ENCODE results near the gene KMT2C.
"Not testable (repeated sequence)": the region's sequence is repeated elsewhere in the genome, so short reads cannot be mapped to it uniquely, and the experiment has no call there.

KMT2C gene

DNA sequence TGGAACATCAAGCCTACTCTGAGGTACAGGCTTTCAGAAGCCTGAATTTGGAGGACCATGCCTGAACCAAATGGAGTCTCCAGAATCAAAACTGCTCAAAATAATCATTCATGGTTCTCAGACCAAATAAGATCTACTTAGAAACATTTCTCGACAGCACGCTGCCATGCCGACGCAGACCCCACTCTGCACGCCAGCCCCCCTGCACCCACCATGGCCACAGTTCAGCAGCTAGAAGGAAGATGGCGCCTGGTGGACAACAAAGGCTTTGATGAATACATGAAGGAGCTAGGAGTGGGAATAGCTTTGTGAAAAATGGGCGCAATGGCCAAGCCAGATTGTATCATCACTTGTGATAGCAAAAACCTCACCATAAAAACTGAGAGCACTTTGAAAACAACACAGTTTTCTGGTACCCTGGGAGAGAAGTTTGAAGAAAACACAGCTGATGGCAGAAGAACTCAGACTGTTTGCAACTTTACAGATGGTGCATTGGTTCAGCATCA lies 6.6 kb upstream of the KMT2C start (continued):
- TF ChIP-seq ZNF223 (tag by site-specific recombination; IDR thresholded peaks at IDR 0.05) (no peak), ZNF202 (tag by site-specific recombination; IDR thresholded peaks at IDR 0.05; ENCODE audit: borderline replicate concordance) (no peak), EGR2 (tag by site-specific recombination; IDR thresholded peaks at IDR 0.05; ENCODE audit: low read depth) (no peak), ZNF394 (tag by site-specific recombination; IDR thresholded peaks at IDR 0.05; ENCODE audit: borderline replicate concordance) (no peak), ZNF514 (tag by site-specific recombination; IDR thresholded peaks at IDR 0.05) (no peak)
- TF ChIP-seq, protein P1, sequence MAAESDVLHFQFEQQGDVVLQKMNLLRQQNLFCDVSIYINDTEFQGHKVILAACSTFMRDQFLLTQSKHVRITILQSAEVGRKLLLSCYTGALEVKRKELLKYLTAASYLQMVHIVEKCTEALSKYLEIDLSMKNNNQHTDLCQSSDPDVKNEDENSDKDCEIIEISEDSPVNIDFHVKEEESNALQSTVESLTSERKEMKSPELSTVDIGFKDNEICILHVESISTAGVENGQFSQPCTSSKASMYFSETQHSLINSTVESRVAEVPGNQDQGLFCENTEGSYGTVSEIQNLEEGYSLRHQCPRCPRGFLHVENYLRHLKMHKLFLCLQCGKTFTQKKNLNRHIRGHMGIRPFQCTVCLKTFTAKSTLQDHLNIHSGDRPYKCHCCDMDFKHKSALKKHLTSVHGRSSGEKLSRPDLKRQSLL (tag by site-specific recombination; IDR thresholded peaks at IDR 0.05), result no peak
- TF ChIP-seq, protein P2, sequence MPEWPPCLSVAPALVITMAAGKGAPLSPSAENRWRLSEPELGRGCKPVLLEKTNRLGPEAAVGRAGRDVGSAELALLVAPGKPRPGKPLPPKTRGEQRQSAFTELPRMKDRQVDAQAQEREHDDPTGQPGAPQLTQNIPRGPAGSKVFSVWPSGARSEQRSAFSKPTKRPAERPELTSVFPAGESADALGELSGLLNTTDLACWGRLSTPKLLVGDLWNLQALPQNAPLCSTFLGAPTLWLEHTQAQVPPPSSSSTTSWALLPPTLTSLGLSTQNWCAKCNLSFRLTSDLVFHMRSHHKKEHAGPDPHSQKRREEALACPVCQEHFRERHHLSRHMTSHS (tag by site-specific recombination; IDR thresholded peaks at IDR 0.05), result no peak

DNA sequence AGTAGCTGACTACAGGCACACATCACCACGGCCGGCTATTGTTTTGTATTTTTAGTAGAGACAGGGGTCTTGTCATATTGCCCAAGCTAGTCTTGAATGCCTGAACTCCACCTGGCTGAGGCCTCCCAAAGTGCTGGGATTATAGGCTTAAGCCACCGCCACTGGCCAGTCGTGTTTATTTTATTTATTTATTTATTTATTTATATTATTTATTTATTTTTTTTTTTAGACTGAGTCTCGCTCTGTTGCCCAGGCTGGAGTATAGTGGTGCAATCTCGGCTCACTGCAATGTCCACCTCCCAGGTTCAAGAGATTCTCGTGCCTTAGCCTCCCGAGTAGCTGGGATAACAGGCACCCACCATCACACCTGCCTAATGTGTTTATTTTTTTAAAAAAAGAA lies 6.0 kb upstream of the KMT2C start:
- H3K36me3 ChIP-seq (ENCODE audit: control insufficient read depth in 2 of 2, insufficient read depth in 1 of 2, low read length in 2 of 2); POLR2A ChIA-PET; CTCF ChIA-PET; H3K27ac ChIP-seq (ENCODE audit: extremely low read depth, low read depth, low read length); H3K4me1 ChIP-seq (ENCODE audit: control insufficient read depth, insufficient read depth, low read length); H3K9me3 ChIP-seq (ENCODE audit: control insufficient read depth, insufficient read depth, low read depth, low read length); H3K4me3 ChIP-seq (ENCODE audit: low read depth, low read length): not testable (repeated sequence)
- TF ChIP-seq ZNF664 (tag by site-specific recombination; IDR thresholded peaks at IDR 0.05), result peak; percentile 68; the same call in 1 of the 2 replicates
- peak; percentile 62; the same call in 1 of the 2 replicates for TF ChIP-seq ZNF558 (tag by site-specific recombination; IDR thresholded peaks at IDR 0.05)
- TF ChIP-seq, protein P3, sequence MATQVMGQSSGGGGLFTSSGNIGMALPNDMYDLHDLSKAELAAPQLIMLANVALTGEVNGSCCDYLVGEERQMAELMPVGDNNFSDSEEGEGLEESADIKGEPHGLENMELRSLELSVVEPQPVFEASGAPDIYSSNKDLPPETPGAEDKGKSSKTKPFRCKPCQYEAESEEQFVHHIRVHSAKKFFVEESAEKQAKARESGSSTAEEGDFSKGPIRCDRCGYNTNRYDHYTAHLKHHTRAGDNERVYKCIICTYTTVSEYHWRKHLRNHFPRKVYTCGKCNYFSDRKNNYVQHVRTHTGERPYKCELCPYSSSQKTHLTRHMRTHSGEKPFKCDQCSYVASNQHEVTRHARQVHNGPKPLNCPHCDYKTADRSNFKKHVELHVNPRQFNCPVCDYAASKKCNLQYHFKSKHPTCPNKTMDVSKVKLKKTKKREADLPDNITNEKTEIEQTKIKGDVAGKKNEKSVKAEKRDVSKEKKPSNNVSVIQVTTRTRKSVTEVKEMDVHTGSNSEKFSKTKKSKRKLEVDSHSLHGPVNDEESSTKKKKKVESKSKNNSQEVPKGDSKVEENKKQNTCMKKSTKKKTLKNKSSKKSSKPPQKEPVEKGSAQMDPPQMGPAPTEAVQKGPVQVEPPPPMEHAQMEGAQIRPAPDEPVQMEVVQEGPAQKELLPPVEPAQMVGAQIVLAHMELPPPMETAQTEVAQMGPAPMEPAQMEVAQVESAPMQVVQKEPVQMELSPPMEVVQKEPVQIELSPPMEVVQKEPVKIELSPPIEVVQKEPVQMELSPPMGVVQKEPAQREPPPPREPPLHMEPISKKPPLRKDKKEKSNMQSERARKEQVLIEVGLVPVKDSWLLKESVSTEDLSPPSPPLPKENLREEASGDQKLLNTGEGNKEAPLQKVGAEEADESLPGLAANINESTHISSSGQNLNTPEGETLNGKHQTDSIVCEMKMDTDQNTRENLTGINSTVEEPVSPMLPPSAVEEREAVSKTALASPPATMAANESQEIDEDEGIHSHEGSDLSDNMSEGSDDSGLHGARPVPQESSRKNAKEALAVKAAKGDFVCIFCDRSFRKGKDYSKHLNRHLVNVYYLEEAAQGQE (tag by site-specific recombination; IDR thresholded peaks at IDR 0.05), result peak; percentile 56; the same call in 1 of the 2 replicates
- TF ChIP-seq ZNF266 (tag by site-specific recombination; IDR thresholded peaks at IDR 0.05; ENCODE audit: low read depth), result peak; percentile 52; the same call in 1 of the 2 replicates
- TF ChIP-seq ZXDB (tag by site-specific recombination; IDR thresholded peaks at IDR 0.05), result peak; percentile 54; the same call in 1 of the 2 replicates
- TF ChIP-seq ZBTB8A (tag by site-specific recombination; IDR thresholded peaks at IDR 0.05), result peak; percentile 69
- peak; percentile 70 for TF ChIP-seq ZNF623 (tag by site-specific recombination; IDR thresholded peaks at IDR 0.05)
- TF ChIP-seq ZNF394 (tag by site-specific recombination; IDR thresholded peaks at IDR 0.05; ENCODE audit: borderline replicate concordance), result peak; percentile 92
- TF ChIP-seq ZNF426 (tag by site-specific recombination; IDR thresholded peaks at IDR 0.05), result peak; percentile 74
- TF ChIP-seq ZNF433 (tag by site-specific recombination; IDR thresholded peaks at IDR 0.05; ENCODE audit: low read depth), result peak; percentile 56; the same call in 1 of the 2 replicates
- TF ChIP-seq ZNF140 (tag by site-specific recombination; IDR thresholded peaks at IDR 0.05), result peak; percentile 86
- TF ChIP-seq, protein P4, sequence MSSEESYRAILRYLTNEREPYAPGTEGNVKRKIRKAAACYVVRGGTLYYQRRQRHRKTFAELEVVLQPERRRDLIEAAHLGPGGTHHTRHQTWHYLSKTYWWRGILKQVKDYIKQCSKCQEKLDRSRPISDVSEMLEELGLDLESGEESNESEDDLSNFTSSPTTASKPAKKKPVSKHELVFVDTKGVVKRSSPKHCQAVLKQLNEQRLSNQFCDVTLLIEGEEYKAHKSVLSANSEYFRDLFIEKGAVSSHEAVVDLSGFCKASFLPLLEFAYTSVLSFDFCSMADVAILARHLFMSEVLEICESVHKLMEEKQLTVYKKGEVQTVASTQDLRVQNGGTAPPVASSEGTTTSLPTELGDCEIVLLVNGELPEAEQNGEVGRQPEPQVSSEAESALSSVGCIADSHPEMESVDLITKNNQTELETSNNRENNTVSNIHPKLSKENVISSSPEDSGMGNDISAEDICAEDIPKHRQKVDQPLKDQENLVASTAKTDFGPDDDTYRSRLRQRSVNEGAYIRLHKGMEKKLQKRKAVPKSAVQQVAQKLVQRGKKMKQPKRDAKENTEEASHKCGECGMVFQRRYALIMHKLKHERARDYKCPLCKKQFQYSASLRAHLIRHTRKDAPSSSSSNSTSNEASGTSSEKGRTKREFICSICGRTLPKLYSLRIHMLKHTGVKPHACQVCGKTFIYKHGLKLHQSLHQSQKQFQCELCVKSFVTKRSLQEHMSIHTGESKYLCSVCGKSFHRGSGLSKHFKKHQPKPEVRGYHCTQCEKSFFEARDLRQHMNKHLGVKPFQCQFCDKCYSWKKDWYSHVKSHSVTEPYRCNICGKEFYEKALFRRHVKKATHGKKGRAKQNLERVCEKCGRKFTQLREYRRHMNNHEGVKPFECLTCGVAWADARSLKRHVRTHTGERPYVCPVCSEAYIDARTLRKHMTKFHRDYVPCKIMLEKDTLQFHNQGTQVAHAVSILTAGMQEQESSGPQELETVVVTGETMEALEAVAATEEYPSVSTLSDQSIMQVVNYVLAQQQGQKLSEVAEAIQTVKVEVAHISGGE (tag by site-specific recombination; conservative IDR thresholded peaks at IDR 0.05; ENCODE audit: low read depth), result peak; percentile 72
- TF ChIP-seq, protein P5, sequence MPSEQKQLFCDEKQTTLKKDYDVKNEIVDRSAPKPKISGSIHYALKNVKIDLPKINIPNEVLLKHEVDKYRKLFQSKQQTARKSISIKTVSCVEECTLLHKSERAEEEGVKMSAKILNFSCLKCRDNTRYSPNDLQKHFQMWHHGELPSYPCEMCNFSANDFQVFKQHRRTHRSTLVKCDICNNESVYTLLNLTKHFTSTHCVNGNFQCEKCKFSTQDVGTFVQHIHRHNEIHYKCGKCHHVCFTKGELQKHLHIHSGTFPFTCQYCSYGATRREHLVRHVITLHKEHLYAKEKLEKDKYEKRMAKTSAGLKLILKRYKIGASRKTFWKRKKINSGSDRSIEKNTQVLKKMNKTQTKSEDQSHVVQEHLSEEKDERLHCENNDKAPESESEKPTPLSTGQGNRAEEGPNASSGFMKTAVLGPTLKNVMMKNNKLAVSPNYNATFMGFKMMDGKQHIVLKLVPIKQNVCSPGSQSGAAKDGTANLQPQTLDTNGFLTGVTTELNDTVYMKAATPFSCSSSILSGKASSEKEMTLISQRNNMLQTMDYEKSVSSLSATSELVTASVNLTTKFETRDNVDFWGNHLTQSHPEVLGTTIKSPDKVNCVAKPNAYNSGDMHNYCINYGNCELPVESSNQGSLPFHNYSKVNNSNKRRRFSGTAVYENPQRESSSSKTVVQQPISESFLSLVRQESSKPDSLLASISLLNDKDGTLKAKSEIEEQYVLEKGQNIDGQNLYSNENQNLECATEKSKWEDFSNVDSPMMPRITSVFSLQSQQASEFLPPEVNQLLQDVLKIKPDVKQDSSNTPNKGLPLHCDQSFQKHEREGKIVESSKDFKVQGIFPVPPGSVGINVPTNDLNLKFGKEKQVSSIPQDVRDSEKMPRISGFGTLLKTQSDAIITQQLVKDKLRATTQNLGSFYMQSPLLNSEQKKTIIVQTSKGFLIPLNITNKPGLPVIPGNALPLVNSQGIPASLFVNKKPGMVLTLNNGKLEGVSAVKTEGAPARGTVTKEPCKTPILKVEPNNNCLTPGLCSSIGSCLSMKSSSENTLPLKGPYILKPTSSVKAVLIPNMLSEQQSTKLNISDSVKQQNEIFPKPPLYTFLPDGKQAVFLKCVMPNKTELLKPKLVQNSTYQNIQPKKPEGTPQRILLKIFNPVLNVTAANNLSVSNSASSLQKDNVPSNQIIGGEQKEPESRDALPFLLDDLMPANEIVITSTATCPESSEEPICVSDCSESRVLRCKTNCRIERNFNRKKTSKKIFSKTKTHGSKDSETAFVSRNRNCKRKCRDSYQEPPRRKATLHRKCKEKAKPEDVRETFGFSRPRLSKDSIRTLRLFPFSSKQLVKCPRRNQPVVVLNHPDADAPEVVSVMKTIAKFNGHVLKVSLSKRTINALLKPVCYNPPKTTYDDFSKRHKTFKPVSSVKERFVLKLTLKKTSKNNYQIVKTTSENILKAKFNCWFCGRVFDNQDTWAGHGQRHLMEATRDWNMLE (tag by site-specific recombination; conservative IDR thresholded peaks at IDR 0.05; ENCODE audit: low read depth), result peak; percentile 90
- peak; percentile 63 for TF ChIP-seq ZNF555 (tag by site-specific recombination; conservative IDR thresholded peaks at IDR 0.05)
- peak; percentile 35; the same call in 1 of the 2 replicates for TF ChIP-seq ZNF560 (tag by site-specific recombination; IDR thresholded peaks at IDR 0.05; ENCODE audit: borderline replicate concordance)
- peak; percentile 44 for TF ChIP-seq ZNF510 (tag by site-specific recombination; IDR thresholded peaks at IDR 0.05; ENCODE audit: insufficient replicate concordance)
